AG09309 (cell line): ENCODE measurements around the gene TSHZ2.

ENCODE experiments used
- DNase-seq: peaks from one replicate; pipeline ENCODE4 v3.0.0-alpha.2; 2010; ENCODE audit warnings: low read depth
- H3K4me3 ChIP-seq: 2 replicates; pipeline ENCODE4 v1.5.1; 2011; ENCODE audit warnings: mild to moderate bottlenecking, low read depth, low read length, moderate library complexity; ENCODE audit not compliant: control insufficient read depth
- CTCF ChIP-seq: IDR thresholded peaks from 2 replicates; pipeline ENCODE4 v1.5.1; 2011; ENCODE audit warnings: mild to moderate bottlenecking, low read depth, low read length, inconsistent platforms; ENCODE audit not compliant: insufficient read depth, control insufficient read depth; ENCODE audit errors: missing control alignments

Gene TSHZ2

GRCh38 chr20:53328961-53329360 is 356.8 kb downstream of the TSHZ2 start:
- no peak for DNase-seq
- no peak for TF ChIP-seq CTCF
- H3K4me3 ChIP-seq, result no peak overlapping the region

GRCh38 chr20:53329781-53330180 is 357.6 kb downstream of the TSHZ2 start:
- H3K4me3 ChIP-seq, result no peak overlapping the region
- no peak for DNase-seq
- TF ChIP-seq CTCF, result no peak

GRCh38 chr20:53330601-53331140 is 358.5 kb downstream of the TSHZ2 start:
- no peak for TF ChIP-seq CTCF
- H3K4me3 ChIP-seq, result no peak overlapping the region

GRCh38 chr20:53331151-53331973 is 359.2 kb downstream of the TSHZ2 start:
- no peak for TF ChIP-seq CTCF
- DNase-seq, result no peak
- H3K4me3 ChIP-seq, result no peak overlapping the region

More at GRCh38 chr20:53330601-53331140, 358.5 kb downstream of the TSHZ2 start:
- DNase-seq, result no peak

- no peak for DNase-seq
- TF ChIP-seq CTCF, result no peak
- H3K4me3 ChIP-seq, result no peak overlapping the region
Observed at GRCh38 chr20:53332022-53332837, 360.1 kb downstream of the TSHZ2 start.

- no peak for DNase-seq
- H3K4me3 ChIP-seq, result no peak overlapping the region
- TF ChIP-seq CTCF, result no peak
Observed at GRCh38 chr20:53334861-53335260, 362.7 kb downstream of the TSHZ2 start.
